Stomach (tissue), 4 donors: Measurements from ENCODE around the gene ANKRD30B.

Source experiments
- CTCF ChIP-seq, 7 experiments: fragments of 450-650 bp in 4 of 7; fragments of 200-600 bp in 3 of 7; sonication (generic) in 3 of 7; IDR thresholded peaks; one replicate each; pipeline ENCODE4 v1.5.1; 2016 to 2019; ENCODE audit warnings: antibody characterized with exemption in 7 of 7, control low read depth in 2 of 7, mild to moderate bottlenecking in 1 of 7
- EP300 ChIP-seq: sonication (generic); formaldehyde crosslinking; IDR thresholded peaks from one replicate; pipeline ENCODE4 v1.6.1; 2017; ENCODE audit warnings: antibody characterized with exemption
- POLR2A ChIP-seq, 4 donors: fragments of 450-650 bp; IDR thresholded peaks; one replicate each; pipeline ENCODE4 v1.6.1; 2016; ENCODE audit warnings: antibody characterized with exemption in 4 of 4, control low read depth in 2 of 4, mild to moderate bottlenecking in 1 of 4, moderate library complexity in 1 of 4
- POLR2AphosphoS5 ChIP-seq, 3 donors: sonication (generic); formaldehyde crosslinking; IDR thresholded peaks; one replicate each; pipeline ENCODE4 v1.6.1; 2016; ENCODE audit warnings: antibody characterized with exemption in 3 of 3

GRCh38 chr18:14767474-14767873, 19.5 kb downstream of the ANKRD30B start:
- TF ChIP-seq CTCF (IDR thresholded peaks at IDR 0.05) (no peak), POLR2A (IDR thresholded peaks at IDR 0.05) (no peak), POLR2AphosphoS5 (IDR thresholded peaks at IDR 0.05) (no peak), EP300 (no peak)
